OCI-LY1 (cell line): ENCODE data around the gene GBF1.
A peak's percentile ranks its signal among the peaks of the same experiment; 100 is the strongest.

ENCODE experiments used
- H2AFZ ChIP-seq: fragments of 200-600 bp; sonication (generic), shearing (Covaris generic); 2 replicates; pipeline ENCODE4 v1.6.0; 2014; ENCODE audit warnings: antibody characterized with exemption, mild to moderate bottlenecking, low read length
- H3F3A ChIP-seq: fragments of 200-600 bp; sonication (generic), shearing (Covaris generic); 2 replicates; pipeline ENCODE4 v1.6.0; 2014; ENCODE audit warnings: mild to moderate bottlenecking, antibody characterized with exemption, low read length, moderate library complexity; ENCODE audit not compliant: insufficient read depth
- H3K27ac ChIP-seq: fragments of 200-600 bp; sonication (generic); 2 replicates; pipeline ENCODE4 v1.5.1; 2014; ENCODE audit warnings: low read length, mixed run types, mild to moderate bottlenecking, low read depth; ENCODE audit not compliant: poor library complexity, severe bottlenecking
- H3K27me3 ChIP-seq: fragments of 200-600 bp; sonication (generic); 2 replicates; pipeline ENCODE4 v1.6.0; 2014; ENCODE audit warnings: antibody characterized with exemption, mild to moderate bottlenecking, low read length, moderate library complexity; ENCODE audit not compliant: insufficient read depth
- H3K36me3 ChIP-seq: fragments of 200-600 bp; sonication (generic); 2 replicates; pipeline ENCODE4 v1.6.1; 2014; ENCODE audit warnings: mild to moderate bottlenecking, antibody characterized with exemption, low read length, moderate library complexity, mixed read lengths; ENCODE audit not compliant: insufficient read depth
- H3K4me1 ChIP-seq: fragments of 200-600 bp; sonication (generic); 2 replicates; pipeline ENCODE4 v1.5.1; 2014; ENCODE audit warnings: mild to moderate bottlenecking, low read length, moderate library complexity; ENCODE audit not compliant: insufficient read depth, severe bottlenecking
- H3K4me2 ChIP-seq: fragments of 200-600 bp; sonication (generic), shearing (Covaris generic); 2 replicates; pipeline ENCODE4 v1.6.1; 2014; ENCODE audit warnings: low read length
- H3K4me3 ChIP-seq: fragments of 200-600 bp; sonication (generic); 2 replicates; pipeline ENCODE4 v1.5.1; 2014; ENCODE audit warnings: low read length, low read depth, mild to moderate bottlenecking, mixed read lengths; ENCODE audit not compliant: poor library complexity, severe bottlenecking
- H3K79me2 ChIP-seq: fragments of 200-600 bp; shearing (Covaris generic); 2 replicates; pipeline ENCODE4 v1.6.1; 2016; ENCODE audit warnings: mixed run types, low read length, mixed read lengths; ENCODE audit not compliant: insufficient read depth
- H3K9ac ChIP-seq: fragments of 200-600 bp; sonication (generic), shearing (Covaris generic); 2 replicates; pipeline ENCODE4 v1.6.1; 2014; ENCODE audit warnings: mild to moderate bottlenecking, low read length, mixed read lengths
- H3K9me2 ChIP-seq: fragments of 200-600 bp; sonication (generic), shearing (Covaris generic); 2 replicates; pipeline ENCODE4 v1.6.1; 2014; ENCODE audit warnings: low read depth, mild to moderate bottlenecking, low read length, mixed read lengths
- H3K9me3 ChIP-seq: fragments of 200-600 bp; shearing (Covaris generic); 2 replicates; pipeline ENCODE4 v1.6.1; 2014; ENCODE audit warnings: low read length, mixed read lengths
- H4K20me1 ChIP-seq: fragments of 200-600 bp; sonication (generic), shearing (Covaris generic); 2 replicates; pipeline ENCODE4 v1.6.0; 2016; ENCODE audit warnings: mild to moderate bottlenecking, low read length; ENCODE audit not compliant: insufficient read depth
- EZH2 ChIP-seq: fragments of 200-600 bp; sonication (generic), shearing (Covaris generic); IDR thresholded peaks from 2 replicates; pipeline ENCODE4 v1.8.0; 2017; ENCODE audit warnings: borderline replicate concordance, mixed run types, mild to moderate bottlenecking, antibody characterized with exemption, low read length, moderate library complexity, mixed read lengths
- TF ChIP-seq, protein P1 (sequence below): fragments of 200-600 bp; sonication (generic), shearing (Covaris generic); IDR thresholded peaks from 2 replicates; pipeline ENCODE4 v1.5.1; 2017; ENCODE audit warnings: mild to moderate bottlenecking, antibody characterized with exemption, low read length, moderate library complexity, mixed read lengths

The GBF1 gene

DNA sequence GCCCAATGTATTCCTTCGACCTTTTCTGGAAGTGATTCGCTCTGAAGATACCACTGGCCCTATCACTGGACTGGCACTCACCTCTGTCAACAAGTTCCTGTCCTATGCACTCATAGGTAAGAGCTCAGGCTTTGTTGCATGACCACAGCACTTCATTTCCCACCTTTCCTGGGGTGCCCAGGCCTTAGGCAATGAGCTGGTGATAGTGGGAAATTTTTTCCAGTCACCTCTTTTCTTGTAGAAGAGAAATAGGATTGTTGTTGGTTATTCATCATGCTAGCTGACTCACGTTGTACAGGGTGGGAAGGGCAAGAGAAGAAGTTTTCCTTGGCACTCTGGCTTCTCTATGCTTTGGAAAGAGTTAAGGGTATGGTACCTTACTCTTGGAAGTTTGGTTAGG, 98.7 kb downstream of the GBF1 start:
- Histone ChIP-seq H3F3A (no peaks in the 10 kb centered on the region), H3K79me2 (no peaks in the 10 kb centered on the region), H3K4me2 (no peak overlapping the region), H4K20me1 (no peaks in the 10 kb centered on the region), H3K27me3 (no peaks in the 10 kb centered on the region), H3K4me3 (no peak overlapping the region), H3K9me2 (no peaks in the 10 kb centered on the region), H3K9me3 (no peaks in the 10 kb centered on the region), H3K36me3 (peaks cover 5% of the 10 kb centered on the region; the same call in 1 of the 2 replicates), H3K9ac (no peak overlapping the region), H3K27ac (no peak overlapping the region), H3K4me1 (no peaks in the 10 kb centered on the region), H2AFZ (no peak overlapping the region)
- TF ChIP-seq EZH2, result no peak
- TF ChIP-seq, protein P1, sequence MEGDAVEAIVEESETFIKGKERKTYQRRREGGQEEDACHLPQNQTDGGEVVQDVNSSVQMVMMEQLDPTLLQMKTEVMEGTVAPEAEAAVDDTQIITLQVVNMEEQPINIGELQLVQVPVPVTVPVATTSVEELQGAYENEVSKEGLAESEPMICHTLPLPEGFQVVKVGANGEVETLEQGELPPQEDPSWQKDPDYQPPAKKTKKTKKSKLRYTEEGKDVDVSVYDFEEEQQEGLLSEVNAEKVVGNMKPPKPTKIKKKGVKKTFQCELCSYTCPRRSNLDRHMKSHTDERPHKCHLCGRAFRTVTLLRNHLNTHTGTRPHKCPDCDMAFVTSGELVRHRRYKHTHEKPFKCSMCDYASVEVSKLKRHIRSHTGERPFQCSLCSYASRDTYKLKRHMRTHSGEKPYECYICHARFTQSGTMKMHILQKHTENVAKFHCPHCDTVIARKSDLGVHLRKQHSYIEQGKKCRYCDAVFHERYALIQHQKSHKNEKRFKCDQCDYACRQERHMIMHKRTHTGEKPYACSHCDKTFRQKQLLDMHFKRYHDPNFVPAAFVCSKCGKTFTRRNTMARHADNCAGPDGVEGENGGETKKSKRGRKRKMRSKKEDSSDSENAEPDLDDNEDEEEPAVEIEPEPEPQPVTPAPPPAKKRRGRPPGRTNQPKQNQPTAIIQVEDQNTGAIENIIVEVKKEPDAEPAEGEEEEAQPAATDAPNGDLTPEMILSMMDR, result no peak

- H3K79me2 ChIP-seq, result no peaks in the 10 kb centered on the region
- H3K36me3 ChIP-seq, result peaks cover 11% of the 10 kb centered on the region
- H2AFZ ChIP-seq, result no peak overlapping the region
- no peaks in the 10 kb centered on the region for H3K9me3 ChIP-seq
- H3K27me3 ChIP-seq, result no peaks in the 10 kb centered on the region
- no peaks in the 10 kb centered on the region for H3F3A ChIP-seq
- H3K4me3 ChIP-seq, result no peak overlapping the region
- H3K9ac ChIP-seq, result no peak overlapping the region
- H3K27ac ChIP-seq, result no peak overlapping the region
- H4K20me1 ChIP-seq, result no peaks in the 10 kb centered on the region
- no peaks in the 10 kb centered on the region for H3K4me1 ChIP-seq
- no peak overlapping the region for H3K4me2 ChIP-seq
- H3K9me2 ChIP-seq, result no peaks in the 10 kb centered on the region
- TF ChIP-seq, protein P1, result peak; percentile 40
- TF ChIP-seq EZH2, result no peak
Measured at GRCh38 chr10:102347236-102347828, 102.0 kb downstream of the GBF1 start.

DNA sequence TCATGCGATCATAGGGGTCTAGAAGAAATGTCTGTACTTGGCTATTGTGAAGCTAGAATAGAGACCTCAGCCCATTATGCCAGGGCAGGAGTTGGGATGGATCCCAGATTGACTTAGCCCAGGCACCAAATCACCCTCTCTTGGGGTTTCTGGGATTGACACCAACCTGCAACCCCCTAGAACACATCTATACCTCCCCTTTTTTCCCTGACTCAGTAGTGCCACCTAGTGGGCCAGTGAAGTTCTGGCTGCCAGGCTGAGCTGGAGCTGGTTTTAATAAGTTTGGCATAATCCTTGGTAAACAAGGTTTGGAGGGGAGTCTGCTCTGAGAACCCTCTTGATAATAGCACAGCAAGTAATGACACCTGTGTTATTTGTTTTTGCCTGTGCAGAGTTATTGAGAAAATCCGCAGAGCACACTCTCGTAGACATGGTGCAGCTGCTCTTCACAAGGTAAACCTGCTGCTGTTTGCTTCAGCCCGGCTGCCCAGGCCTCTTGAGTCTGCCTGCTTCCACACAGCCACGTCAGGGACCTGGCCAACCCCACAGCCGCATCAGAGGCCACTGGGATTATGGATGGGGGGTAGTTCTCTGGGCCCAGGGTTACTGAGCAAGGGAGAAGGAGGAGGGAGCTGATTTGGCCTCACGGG, 106.9 kb downstream of the GBF1 start:
- Histone ChIP-seq H3K4me2 (no peak overlapping the region), H3K9ac (no peak overlapping the region), H3K4me1 (no peaks in the 10 kb centered on the region), H3K27ac (no peak overlapping the region), H4K20me1 (no peaks in the 10 kb centered on the region), H3K27me3 (no peaks in the 10 kb centered on the region), H2AFZ (no peak overlapping the region), H3K79me2 (no peaks in the 10 kb centered on the region), H3F3A (no peaks in the 10 kb centered on the region), H3K9me2 (no peaks in the 10 kb centered on the region), H3K4me3 (no peak overlapping the region), H3K36me3 (peaks cover 26% of the 10 kb centered on the region), H3K9me3 (no peaks in the 10 kb centered on the region)
- no peak for TF ChIP-seq EZH2
- TF ChIP-seq, protein P1, result peak; percentile 70
